OCI-LY7 (cell line): ENCODE data around the gene METTL22.

ENCODE experiments used
- CTCF ChIP-seq: fragments of 200-600 bp; sonication (generic); conservative IDR thresholded peaks from 2 replicates; pipeline ENCODE4 v1.5.1; 2014; ENCODE audit warnings: mild to moderate bottlenecking, antibody characterized with exemption, low read length, moderate library complexity, mixed read lengths
- EZH2phosphoT487 ChIP-seq: fragments of 200-600 bp; sonication (generic); IDR thresholded peaks from 2 replicates; pipeline ENCODE4 v1.6.1; 2018; ENCODE audit warnings: low read depth, borderline replicate concordance, mild to moderate bottlenecking, mixed run types, antibody characterized with exemption, low read length, moderate library complexity, mixed read lengths

- TF ChIP-seq EZH2phosphoT487: no peak
- no peak for TF ChIP-seq CTCF
These were observed 41.9 kb downstream of the METTL22 start for GRCh38 chr16:8663192-8664089.
